Fibroblast of peridontal ligament (primary cell): ENCODE results near the gene OR52E5.

Experiments
- DNase-seq: peaks from one replicate; pipeline ENCODE4 v3.0.0-alpha.2; 2010; ENCODE audit errors: extremely low read depth

The OR52E5 gene

DNA sequence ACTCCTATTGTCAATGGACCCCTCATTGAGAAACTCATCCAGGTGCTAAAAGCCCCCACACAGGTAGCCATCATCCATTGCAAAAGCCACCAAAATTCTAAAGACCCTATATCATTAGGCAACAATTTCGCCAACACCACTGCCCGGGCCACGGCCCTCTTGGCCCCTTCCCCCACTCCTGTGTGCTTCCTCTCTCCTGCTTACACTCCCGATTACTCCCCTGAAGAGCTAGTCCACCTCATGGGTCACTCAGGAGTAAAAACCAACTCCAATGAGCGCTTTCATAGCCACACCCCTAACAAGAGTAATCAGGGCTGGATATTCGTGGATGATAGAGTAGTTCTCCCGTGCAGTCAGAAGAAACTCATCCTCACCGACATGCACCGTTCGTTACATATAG lies 40.1 kb downstream of the OR52E5 start:
- DNase-seq = no peak

DNA sequence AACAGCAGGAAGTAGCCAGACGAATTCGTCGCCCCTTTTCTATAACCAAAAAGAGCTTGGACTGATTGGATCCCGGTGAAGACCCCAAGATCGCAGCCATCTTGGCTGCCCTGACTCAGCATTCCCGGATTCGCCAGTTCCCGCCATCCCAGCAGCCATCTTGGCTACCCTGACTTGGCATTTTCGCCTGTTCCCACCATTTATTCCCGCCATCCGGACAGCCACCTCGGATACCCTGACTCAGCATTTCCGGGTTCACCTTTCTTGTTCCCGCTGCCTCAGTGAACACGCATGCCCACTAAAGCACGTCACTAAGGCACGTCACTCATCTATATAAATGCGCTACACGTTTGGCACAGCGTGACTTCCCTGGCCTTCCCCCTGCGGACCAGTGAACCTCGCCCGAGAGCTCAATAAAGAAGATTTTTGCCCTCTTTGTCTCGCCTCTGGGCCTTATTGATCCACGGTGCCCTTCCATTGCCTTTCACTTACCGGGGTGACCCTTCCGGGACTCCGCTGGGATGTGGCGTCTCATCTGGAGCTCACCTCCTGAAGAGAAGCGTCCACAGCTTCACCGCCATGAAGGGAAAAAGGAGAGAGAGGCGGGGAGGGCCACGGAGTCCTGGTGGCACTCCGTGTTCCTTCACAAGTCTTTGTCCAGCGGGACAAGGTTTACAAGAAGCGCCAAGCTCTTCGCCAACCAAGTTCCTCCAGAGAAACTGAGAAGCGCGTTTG lies 45.0 kb downstream of the OR52E5 start:
- no peak for DNase-seq

DNA sequence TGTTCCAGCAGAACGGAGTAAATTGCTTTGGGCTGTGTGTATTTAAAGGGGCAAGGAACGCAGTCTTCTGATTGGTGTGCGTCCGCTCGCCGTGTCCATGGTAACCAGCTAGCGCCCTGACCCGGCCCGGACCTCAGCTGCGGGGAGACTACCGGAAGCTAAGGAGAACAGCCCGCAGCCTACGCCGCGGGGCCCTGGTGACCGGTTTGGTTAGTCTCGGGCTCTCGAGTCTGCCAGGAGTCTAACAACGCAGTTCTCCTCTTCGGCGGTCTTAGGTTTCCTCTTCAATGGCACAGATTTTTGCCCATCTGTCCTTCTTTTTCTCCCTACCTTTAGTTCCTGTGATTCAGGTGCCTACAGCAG lies 45.6 kb downstream of the OR52E5 start:
- no peak for DNase-seq

DNA sequence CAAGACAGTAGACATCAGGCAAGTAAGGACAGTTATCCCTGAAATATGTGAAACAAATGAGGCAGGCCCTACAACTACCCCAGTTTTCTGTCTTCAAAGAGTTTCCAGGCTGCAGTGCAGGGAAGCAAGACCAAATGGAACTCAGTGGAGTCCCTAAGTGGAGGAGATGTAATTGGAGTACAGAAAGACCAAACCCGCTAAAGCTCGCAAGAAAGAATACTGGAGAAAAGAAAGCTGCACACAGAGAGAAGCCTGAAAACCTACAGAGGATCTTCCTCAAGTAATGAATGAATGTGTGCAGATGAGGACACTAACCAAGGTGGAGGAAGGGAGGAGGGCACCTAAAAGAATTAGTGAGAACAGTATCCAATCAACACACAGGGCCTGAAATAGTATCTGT lies 47.7 kb downstream of the OR52E5 start:
- DNase-seq = no peak

DNA sequence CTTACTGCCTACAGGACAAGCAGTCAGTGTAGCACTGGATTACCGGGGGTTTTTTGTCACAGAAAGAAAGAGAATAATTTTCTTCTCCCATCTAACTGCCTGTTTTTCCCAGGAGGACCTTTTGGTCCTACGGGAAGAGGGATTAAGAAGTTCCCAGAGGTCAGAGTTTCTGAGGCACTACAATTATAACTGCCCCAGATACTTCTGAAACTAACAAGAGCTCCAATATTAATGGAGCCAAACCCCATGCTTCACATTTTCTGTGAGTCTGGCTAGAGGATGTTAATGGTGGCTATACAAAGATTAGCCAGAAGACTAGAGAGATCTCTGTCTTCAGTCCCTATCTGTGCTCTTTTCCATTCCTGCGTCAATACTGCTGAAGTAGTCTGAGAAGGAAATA lies 48.9 kb downstream of the OR52E5 start, which contains the start of gene OR56A3:
Gene OR56A3, plus strand, starts transcription at position 301 of the 400 bp plus-strand sequence. CDS start 5,096 bp downstream, outside the sequence.
- DNase-seq = no peak
